ENCODE data around the gene RPS6KA3.

GRCh38 chrX:20116577-20117240, 150.0 kb downstream of the RPS6KA3 start, which contains the start of gene MAP7D2:
- TF ChIP-seq CTCF (IDR thresholded peaks at IDR 0.05) (no peak), POLR2A (IDR thresholded peaks at IDR 0.05) (no peak), POLR2AphosphoS5 (IDR thresholded peaks at IDR 0.05) (no peak), EP300 (IDR thresholded peaks at IDR 0.05) (no peak)
